Measurements from ENCODE around the gene PRKCE. TPM values are rescaled to one million over a fixed set of nuclear protein-coding genes. Genes with fewer than 3 reads are reported as not detected.

Gene PRKCE
- total RNA-seq, 1 experiment from 2014 or later: 4.4 TPM

DNA sequence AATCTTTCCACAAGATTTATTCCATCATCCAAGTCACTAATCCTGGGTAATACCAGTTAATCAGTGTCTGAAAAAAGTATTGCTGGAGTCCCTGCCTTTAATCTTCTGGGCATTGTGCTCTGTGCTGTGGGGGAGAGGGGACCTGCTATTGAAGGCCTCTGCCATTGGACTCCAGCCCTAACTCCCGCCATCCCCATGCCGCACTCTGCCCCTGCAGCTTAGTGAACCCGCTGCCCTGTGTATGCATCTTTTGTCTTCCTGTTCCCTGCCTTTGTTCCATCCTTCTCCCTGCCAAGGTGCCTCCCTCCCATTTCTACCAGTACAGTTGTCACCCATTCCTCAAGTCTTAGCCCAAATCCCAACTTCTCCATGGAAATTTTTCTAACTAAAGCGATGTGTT is 532.0 kb downstream of the PRKCE start:
- Histone ChIP-seq H3K27me3 (replicated peaks; ENCODE audit: control insufficient read depth, insufficient read depth, low read length) (no peaks in the 10 kb centered on the region), H3K36me3 (ENCODE audit: control insufficient read depth, insufficient read depth, low read length) (no peaks in the 10 kb centered on the region), H3K4me1 (peaks cover 10% of the 10 kb centered on the region), H3K9me3 (no peaks in the 10 kb centered on the region), H3K4me3 (ENCODE audit: low read depth, low read length) (no peak overlapping the region)
- BruUV-seq (replicated peaks): no TSS peak
- ChIA-PET POLR2A (no interaction called here), CTCF (no interaction called here)
- Mint-ChIP-seq H3K4me3 (ENCODE audit: unreplicated experiment) (no peak overlapping the region), H3K9me3 (ENCODE audit: unreplicated experiment) (no peaks in the 10 kb centered on the region), H3K4me1 (ENCODE audit: low read depth, unreplicated experiment) (peaks cover 18% of the 10 kb centered on the region), H3K27me3 (ENCODE audit: insufficient read depth, unreplicated experiment) (no peaks in the 10 kb centered on the region), H3K36me3 (ENCODE audit: insufficient read depth, unreplicated experiment) (peaks cover 6% of the 10 kb centered on the region), H3K27ac (ENCODE audit: unreplicated experiment) (no peak overlapping the region)
- DNase-seq: no peak
- TF ChIP-seq, protein P1, sequence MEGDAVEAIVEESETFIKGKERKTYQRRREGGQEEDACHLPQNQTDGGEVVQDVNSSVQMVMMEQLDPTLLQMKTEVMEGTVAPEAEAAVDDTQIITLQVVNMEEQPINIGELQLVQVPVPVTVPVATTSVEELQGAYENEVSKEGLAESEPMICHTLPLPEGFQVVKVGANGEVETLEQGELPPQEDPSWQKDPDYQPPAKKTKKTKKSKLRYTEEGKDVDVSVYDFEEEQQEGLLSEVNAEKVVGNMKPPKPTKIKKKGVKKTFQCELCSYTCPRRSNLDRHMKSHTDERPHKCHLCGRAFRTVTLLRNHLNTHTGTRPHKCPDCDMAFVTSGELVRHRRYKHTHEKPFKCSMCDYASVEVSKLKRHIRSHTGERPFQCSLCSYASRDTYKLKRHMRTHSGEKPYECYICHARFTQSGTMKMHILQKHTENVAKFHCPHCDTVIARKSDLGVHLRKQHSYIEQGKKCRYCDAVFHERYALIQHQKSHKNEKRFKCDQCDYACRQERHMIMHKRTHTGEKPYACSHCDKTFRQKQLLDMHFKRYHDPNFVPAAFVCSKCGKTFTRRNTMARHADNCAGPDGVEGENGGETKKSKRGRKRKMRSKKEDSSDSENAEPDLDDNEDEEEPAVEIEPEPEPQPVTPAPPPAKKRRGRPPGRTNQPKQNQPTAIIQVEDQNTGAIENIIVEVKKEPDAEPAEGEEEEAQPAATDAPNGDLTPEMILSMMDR (IDR thresholded peaks at IDR 0.05; ENCODE audit: insufficient read depth in 1 of 2, low read depth in 1 of 2, low read length in 1 of 2, severe bottlenecking in 1 of 2, unreplicated experiment in 1 of 2): no peak
- intact Hi-C loops (cut with micrococcal nuclease; ENCODE audit: unreplicated experiment): no loop called here

DNA sequence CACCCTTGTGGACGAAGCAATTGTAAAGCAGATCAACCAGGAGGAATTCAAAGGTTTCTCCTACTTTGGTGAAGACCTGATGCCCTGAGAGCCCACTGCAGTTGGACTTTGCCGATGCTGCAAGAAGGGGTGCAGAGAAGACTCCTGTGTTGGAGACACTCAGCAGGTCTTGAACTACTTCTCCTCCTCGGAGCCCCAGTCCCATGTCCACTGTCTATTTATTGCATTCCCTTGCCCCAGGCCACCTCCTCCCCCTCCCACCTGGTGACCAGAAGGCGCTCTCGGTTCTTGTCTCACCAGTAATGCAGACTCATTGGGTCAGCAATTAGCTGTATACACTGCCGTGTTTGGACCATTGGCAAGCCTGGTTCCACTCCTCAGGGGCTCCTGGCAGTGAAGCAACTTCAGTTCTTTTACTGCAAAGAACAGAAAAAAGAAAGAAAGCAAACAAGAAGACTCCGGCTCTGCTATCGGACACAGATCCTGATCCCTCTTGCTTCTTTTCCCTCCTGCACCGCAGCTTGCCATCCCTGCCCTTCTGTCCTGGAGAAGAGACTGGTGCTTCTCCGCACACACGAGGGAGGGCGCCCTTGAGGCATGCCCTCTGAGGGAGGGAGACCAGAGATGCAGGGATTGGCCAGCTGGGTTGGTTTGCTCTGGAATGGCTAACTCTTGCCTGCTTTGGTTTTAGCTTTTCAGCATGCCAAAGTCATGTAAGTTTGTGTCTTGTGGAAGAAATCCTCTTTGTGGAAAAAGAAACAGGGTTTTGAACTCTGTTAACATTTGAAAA is 533.5 kb downstream of the PRKCE start:
- intact Hi-C loops (cut with micrococcal nuclease; ENCODE audit: unreplicated experiment): no loop called here
- TF ChIP-seq, protein P1 (IDR thresholded peaks at IDR 0.05; ENCODE audit: insufficient read depth in 1 of 2, low read depth in 1 of 2, low read length in 1 of 2, severe bottlenecking in 1 of 2, unreplicated experiment in 1 of 2): peak in 1 of 2 experiments; percentile 10
- Histone ChIP-seq H3K36me3 (ENCODE audit: control insufficient read depth, insufficient read depth, low read length) (no peaks in the 10 kb centered on the region), H3K9me3 (no peaks in the 10 kb centered on the region), H3K4me3 (ENCODE audit: low read depth, low read length) (no peak overlapping the region), H3K4me1 (no peaks in the 10 kb centered on the region), H3K27me3 (replicated peaks; ENCODE audit: control insufficient read depth, insufficient read depth, low read length) (no peaks in the 10 kb centered on the region)
- H3K4me3 Mint-ChIP-seq (ENCODE audit: unreplicated experiment): no peak overlapping the region
- no peak overlapping the region for H3K27ac Mint-ChIP-seq (ENCODE audit: unreplicated experiment)
- no peak for DNase-seq
- H3K9me3 Mint-ChIP-seq (ENCODE audit: unreplicated experiment): no peaks in the 10 kb centered on the region
- ChIA-PET CTCF (interaction anchor here (1.8 kb wide), 1 partner anchor 12 kb away, joined by 4 read pairs; no protein-coding TSS in a partner anchor), POLR2A (no interaction called here)
- peaks cover 2% of the 10 kb centered on the region for H3K36me3 Mint-ChIP-seq (ENCODE audit: insufficient read depth, unreplicated experiment)
- no TSS peak for BruUV-seq (replicated peaks)
- no peaks in the 10 kb centered on the region for H3K27me3 Mint-ChIP-seq (ENCODE audit: insufficient read depth, unreplicated experiment)
- H3K4me1 Mint-ChIP-seq (ENCODE audit: low read depth, unreplicated experiment): peaks cover 2% of the 10 kb centered on the region

DNA sequence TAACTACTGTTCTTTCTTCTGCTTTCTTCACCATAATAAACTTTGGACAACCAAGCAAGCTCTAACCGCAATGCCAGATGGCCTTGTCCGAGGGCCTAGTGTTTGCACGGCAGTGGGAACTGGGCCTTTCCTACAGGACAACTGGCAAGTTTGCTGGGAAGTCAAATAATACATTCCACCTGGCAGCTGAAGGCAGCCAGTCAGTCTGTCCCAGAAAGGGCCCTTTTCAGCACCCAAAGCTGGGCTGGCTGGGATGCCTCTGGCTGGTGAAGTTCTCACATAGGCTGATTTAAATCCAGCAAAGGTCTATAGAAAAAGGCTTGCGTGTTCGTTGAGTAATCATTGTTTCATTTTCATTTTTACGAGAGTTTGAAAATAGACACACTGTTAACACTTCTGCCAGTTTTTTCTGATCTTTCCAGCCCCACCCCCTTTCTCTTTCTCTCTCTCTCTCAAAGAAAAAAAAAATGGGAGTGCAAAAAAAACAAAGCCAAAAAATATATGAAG is 535.7 kb downstream of the PRKCE start:
- TF ChIP-seq, protein P1 (IDR thresholded peaks at IDR 0.05; ENCODE audit: insufficient read depth in 1 of 2, low read depth in 1 of 2, low read length in 1 of 2, severe bottlenecking in 1 of 2, unreplicated experiment in 1 of 2): no peak
- Histone ChIP-seq H3K27me3 (replicated peaks; ENCODE audit: control insufficient read depth, insufficient read depth, low read length) (no peaks in the 10 kb centered on the region), H3K4me3 (ENCODE audit: low read depth, low read length) (no peak overlapping the region), H3K9me3 (no peaks in the 10 kb centered on the region), H3K36me3 (ENCODE audit: control insufficient read depth, insufficient read depth, low read length) (no peaks in the 10 kb centered on the region), H3K4me1 (no peaks in the 10 kb centered on the region)
- no peak for DNase-seq
- ChIA-PET CTCF (interaction anchor here (1.8 kb wide), 1 partner anchor 14 kb away, joined by 4 read pairs; no protein-coding TSS in a partner anchor), POLR2A (no interaction called here)
- Mint-ChIP-seq H3K9me3 (ENCODE audit: unreplicated experiment) (no peaks in the 10 kb centered on the region), H3K27ac (ENCODE audit: unreplicated experiment) (no peak overlapping the region), H3K27me3 (ENCODE audit: insufficient read depth, unreplicated experiment) (no peaks in the 10 kb centered on the region), H3K4me3 (ENCODE audit: unreplicated experiment) (no peak overlapping the region), H3K36me3 (ENCODE audit: insufficient read depth, unreplicated experiment) (no peaks in the 10 kb centered on the region), H3K4me1 (ENCODE audit: low read depth, unreplicated experiment) (no peaks in the 10 kb centered on the region)
- no TSS peak for BruUV-seq (replicated peaks)
- intact Hi-C loops (cut with micrococcal nuclease; ENCODE audit: unreplicated experiment): no loop called here

Measured in Caco-2 (cell line).